Activated naive CD4-positive, alpha-beta T cell treated with anti-CD3 and anti-CD28 coated beads, Interleukin-2, amount 50 U/mL, for 72 hours (primary cell): ENCODE results near the gene GPR55. TPM values are rescaled to one million over a fixed set of nuclear protein-coding genes. Genes with fewer than 3 reads are reported as not detected.
"Not testable (repeated sequence)": the region's sequence is repeated elsewhere in the genome, so short reads cannot be mapped to it uniquely, and the experiment has no call there.

Experiments
- ATAC-seq, 2 donors: fragments of 150-1000 bp; cut with Tn5 transposase; 2 replicates each; pipeline ENCODE4 v1.10.0; 2021; ENCODE audit warnings: mild to moderate bottlenecking in 2 of 2, moderate library complexity in 2 of 2
- DNase-seq, 2 donors: peaks; one replicate each; pipeline ENCODE4 v3.0.0; 2021 to 2022; ENCODE audit warnings: low spot score in 2 of 2
- H3K27ac Mint-ChIP-seq, 2 donors: one replicate each; pipeline ENCODE4 v1.8.0; 2022; ENCODE audit warnings: mild to moderate bottlenecking in 2 of 2, mixed read lengths in 2 of 2
- H3K36me3 Mint-ChIP-seq, 2 donors: one replicate each; pipeline ENCODE4 v1.8.0; 2022; ENCODE audit warnings: mixed read lengths in 2 of 2
- H3K9me3 Mint-ChIP-seq, 2 donors: one replicate each; pipeline ENCODE4 v1.8.0; 2022; ENCODE audit warnings: mixed read lengths in 2 of 2
- total RNA-seq, 2 donors: library from RNA; stranded (reverse); gene quantifications; one replicate each; pipeline ENCODE4 v1.2.3, GENCODE V29; 2022

The GPR55 gene
- total RNA-seq, 2 donors from 2014 or later: 2.6 to 12.1 TPM

DNA sequence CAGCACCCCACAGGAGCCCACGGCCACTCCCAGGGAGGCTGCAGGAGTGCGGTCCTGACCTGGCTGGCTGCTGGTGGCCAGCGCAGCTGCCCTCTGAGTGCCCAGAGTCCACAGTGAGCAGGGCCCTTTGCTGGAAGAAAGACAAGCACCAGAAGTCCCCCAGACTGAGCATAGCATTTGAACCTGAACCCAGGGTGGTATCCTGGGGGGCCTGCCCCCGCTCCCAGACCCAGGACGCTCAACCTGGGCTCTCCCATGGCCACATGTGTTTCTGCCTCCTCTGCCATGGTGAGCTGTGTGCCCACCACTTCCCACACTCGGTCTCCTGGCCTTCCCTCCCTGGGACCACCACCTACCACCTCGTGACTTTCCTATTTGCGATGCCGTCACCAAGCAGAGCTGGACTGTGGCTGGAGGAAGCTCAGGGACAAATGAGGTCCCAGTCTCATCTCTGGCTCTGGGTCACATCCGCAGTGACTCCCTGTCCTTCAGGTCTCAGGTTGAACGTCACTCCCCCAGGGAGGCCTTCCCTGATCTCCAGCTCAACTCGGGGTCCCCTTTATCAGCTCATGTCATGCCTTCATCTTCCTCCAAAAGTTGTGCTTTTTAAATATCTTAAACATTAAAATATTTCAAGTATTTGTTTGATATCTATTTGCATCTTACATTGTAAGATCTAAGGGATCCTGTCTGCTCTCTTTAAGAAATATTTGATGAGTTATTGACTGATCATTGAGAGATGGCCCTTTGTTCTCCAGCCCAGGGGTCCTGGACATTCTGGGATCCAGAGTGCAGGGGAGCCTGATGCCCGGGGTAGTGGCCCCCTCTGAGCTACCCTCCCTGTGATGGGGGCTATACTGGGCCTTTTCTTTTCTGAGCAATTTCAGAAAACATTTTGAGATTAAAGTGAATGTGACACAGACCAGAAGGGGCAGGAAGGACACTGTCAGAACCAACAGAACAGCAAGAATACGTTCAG lies 16.4 kb upstream of the GPR55 start:
- H3K9me3 Mint-ChIP-seq: peaks cover 3 to 5% of the 10 kb centered on the region in 2 donors
- no peak for DNase-seq

GRCh38 chr2:230940471-230940815 lies 15.4 kb upstream of the GPR55 start:
- Mint-ChIP-seq H3K36me3 (peaks cover 8 to 18% of the 10 kb centered on the region in 2 donors), H3K9me3 (peaks cover 8 to 12% of the 10 kb centered on the region in 2 donors), H3K27ac (no peak overlapping the region)
- no peak for DNase-seq
- ATAC-seq: no peak

More for the DNA sequence above, 16.4 kb upstream of the GPR55 start:
- H3K27ac Mint-ChIP-seq: peak overlapping the region in 1 of 2 donors; percentile 92
- H3K36me3 Mint-ChIP-seq: peaks cover 0 to 7% of the 10 kb centered on the region in 2 donors
- no peak for ATAC-seq

DNA sequence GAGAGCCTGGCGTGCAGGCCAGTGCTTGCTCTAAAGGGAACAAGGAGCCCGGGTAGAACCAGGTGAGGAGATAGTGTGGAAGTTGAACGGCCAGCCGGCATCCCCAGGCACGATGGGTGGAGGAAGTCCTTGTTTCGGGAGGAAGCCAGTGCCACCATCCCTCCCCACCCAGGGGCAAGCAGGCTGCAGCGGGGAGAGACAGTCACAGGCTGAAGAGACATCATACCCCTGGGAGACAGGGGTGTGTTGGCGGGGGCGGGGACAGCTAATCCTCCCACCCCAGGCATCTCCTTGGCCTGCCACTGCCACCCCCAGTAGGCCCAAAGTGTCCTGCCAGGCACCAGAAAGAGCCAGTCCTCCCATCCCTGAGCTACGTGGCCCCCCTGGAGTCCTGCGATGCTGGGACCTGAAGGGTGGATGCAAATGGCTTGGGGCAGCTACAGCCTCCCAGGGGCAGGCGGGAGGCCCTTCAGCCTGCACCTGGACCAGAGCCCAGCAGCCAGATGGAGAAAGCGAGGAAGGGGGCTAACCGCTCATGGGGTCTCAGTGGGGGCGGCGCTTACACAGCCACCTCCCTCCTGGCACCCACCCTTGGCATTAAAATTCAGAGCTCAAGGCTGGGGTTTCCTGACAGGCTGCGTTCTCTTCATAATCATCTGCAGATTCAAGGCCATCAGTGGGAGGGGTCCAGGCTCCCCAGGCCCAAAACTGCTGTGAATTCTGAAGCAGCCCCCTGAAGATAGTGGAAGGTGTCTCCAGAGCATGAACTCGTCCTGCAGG lies 14.8 kb upstream of the GPR55 start:
- peaks cover 11 to 21% of the 10 kb centered on the region in 2 donors for H3K36me3 Mint-ChIP-seq
- ATAC-seq: no peak
- H3K27ac Mint-ChIP-seq: no peak overlapping the region
- H3K9me3 Mint-ChIP-seq: peaks cover 8 to 14% of the 10 kb centered on the region in 2 donors
- no peak for DNase-seq

DNA sequence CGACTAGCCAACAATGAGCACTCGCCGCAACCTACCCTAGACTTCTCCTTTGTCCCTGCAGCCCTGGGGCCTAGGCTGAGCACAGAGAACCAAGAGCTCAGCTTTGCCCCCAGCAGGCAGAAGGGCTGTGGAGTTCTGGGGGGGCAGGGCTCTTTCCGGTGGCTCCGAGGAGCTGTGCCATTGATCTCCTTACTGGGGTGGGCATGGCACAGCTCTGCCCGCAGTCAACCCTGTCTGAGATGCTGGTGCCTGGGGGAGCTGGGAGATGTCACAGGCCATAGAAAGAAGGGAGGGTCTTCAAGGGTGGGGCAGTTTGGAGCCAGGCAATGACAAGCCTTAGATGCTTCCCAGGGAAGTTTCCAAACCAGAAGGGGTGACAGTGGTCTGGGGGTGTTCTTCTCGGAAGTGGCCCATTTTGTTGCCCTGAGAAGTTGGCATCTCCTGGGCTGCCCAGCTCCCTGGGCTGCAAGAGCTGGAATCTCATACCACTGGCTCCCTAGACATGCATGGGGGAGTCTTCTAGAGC lies 14.1 kb upstream of the GPR55 start:
- Mint-ChIP-seq H3K36me3 (peaks cover 11 to 21% of the 10 kb centered on the region in 2 donors), H3K27ac (no peak overlapping the region), H3K9me3 (peaks cover 8 to 14% of the 10 kb centered on the region in 2 donors)
- DNase-seq (no peak), ATAC-seq (no peak)

DNA sequence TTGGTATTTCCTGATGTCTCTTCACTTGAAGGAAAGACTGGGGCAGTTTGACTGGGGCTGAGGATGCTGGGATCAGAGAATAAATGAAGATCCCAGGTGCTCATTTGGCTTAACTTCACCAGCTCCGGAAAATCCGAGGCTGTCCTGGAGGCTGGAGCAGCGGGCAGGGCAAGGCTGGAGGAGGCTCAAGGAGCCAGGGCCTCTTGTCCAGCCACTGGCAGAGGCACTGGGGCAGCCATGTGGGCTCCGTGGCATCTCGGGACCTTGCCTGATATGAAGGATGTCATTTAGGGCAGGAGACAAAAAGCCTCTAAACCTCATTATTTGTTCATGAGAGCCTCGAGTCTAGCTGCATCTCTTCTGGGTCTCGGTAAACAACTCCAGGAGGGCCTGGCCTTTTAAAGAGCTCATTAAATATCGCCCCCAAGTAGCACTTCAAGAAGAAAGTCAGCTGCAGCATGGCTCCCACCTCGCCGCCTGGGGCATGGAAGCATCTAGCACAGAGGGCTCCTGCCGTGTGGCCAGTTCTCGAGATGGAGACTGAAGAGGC lies 13.5 kb upstream of the GPR55 start:
- DNase-seq (no peak), ATAC-seq (no peak)
- Mint-ChIP-seq H3K36me3 (peaks cover 11 to 21% of the 10 kb centered on the region in 2 donors), H3K27ac (no peak overlapping the region), H3K9me3 (peaks cover 8 to 14% of the 10 kb centered on the region in 2 donors)

GRCh38 chr2:230938098-230938497 lies 13.1 kb upstream of the GPR55 start:
- ATAC-seq: no peak
- no peak for DNase-seq
- peaks cover 11 to 21% of the 10 kb centered on the region in 2 donors for H3K36me3 Mint-ChIP-seq
- peaks cover 8 to 14% of the 10 kb centered on the region in 2 donors for H3K9me3 Mint-ChIP-seq
- H3K27ac Mint-ChIP-seq: no peak overlapping the region

DNA sequence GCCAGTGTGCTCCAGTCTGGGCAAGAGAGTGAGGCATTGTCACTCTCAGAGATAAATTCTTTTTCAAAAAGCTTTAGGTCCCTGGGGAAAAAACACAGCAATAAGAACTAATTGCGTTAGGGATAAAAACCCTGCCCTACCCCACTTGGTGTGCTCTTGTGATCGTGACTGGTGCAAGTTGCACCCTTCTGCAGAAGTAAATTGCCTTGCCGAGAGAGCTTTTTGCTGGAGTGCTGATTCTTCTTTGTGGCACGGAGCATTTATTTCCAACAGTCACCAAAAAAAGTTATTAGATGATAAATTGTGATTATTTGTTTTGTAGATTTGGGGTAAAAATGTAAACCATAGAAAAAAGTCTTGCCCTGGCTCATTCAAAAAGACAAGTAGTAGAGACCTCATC lies 12.3 kb upstream of the GPR55 start:
- H3K9me3 Mint-ChIP-seq: peaks cover 8 to 14% of the 10 kb centered on the region in 2 donors
- H3K36me3 Mint-ChIP-seq: peaks cover 11 to 21% of the 10 kb centered on the region in 2 donors
- ATAC-seq: no peak
- no peak overlapping the region for H3K27ac Mint-ChIP-seq
- DNase-seq: no peak

DNA sequence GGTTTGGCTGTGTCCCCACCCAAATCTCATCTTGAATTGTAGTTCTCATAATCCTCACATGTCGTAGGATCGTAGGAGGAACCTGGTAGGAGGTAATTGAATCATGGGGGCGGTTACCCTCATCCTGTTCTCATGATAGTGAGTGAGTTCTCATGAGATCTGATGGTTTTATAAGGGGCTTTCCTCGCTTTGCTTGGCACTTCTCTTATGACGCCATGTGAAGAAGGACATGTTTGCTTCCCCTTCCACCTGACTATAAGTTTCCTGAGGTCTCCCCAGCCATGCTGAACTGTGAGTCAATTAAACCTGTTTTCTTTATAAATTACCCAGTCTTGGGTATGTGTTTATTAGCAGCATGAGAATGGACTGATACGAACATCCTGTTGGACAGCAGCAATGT lies 11.2 kb upstream of the GPR55 start:
- DNase-seq: not testable (repeated sequence)
- Mint-ChIP-seq H3K27ac (peak overlapping the region in 1 of 2 donors; percentile 17), H3K36me3 (peaks cover 11 to 21% of the 10 kb centered on the region in 2 donors), H3K9me3 (peaks cover 8 to 14% of the 10 kb centered on the region in 2 donors)
- ATAC-seq: peak in 1 of 2 donors; percentile 65

GRCh38 chr2:230935130-230935430 lies 10.0 kb upstream of the GPR55 start:
- Mint-ChIP-seq H3K36me3 (peaks cover 11 to 21% of the 10 kb centered on the region in 2 donors), H3K9me3 (peaks cover 8 to 14% of the 10 kb centered on the region in 2 donors), H3K27ac (no peak overlapping the region)
- DNase-seq: no peak
- no peak for ATAC-seq

GRCh38 chr2:230934231-230935129 lies 9.4 kb upstream of the GPR55 start:
- DNase-seq (no peak), ATAC-seq (no peak)
- Mint-ChIP-seq H3K27ac (no peak overlapping the region), H3K9me3 (peaks cover 8 to 14% of the 10 kb centered on the region in 2 donors), H3K36me3 (peaks cover 11 to 21% of the 10 kb centered on the region in 2 donors)

GRCh38 chr2:230933521-230934180 lies 8.6 kb upstream of the GPR55 start:
- Mint-ChIP-seq H3K27ac (no peak overlapping the region), H3K36me3 (peaks cover 11 to 21% of the 10 kb centered on the region in 2 donors)

GRCh38 chr2:230932556-230933511 lies 7.8 kb upstream of the GPR55 start:
- peak in 1 of 2 donors; percentile 52 for DNase-seq
- H3K27ac Mint-ChIP-seq: no peak overlapping the region

More at GRCh38 chr2:230933521-230934180, 8.6 kb upstream of the GPR55 start:
- ATAC-seq: no peak
- no peak for DNase-seq
- H3K9me3 Mint-ChIP-seq: peaks cover 8 to 14% of the 10 kb centered on the region in 2 donors

DNA sequence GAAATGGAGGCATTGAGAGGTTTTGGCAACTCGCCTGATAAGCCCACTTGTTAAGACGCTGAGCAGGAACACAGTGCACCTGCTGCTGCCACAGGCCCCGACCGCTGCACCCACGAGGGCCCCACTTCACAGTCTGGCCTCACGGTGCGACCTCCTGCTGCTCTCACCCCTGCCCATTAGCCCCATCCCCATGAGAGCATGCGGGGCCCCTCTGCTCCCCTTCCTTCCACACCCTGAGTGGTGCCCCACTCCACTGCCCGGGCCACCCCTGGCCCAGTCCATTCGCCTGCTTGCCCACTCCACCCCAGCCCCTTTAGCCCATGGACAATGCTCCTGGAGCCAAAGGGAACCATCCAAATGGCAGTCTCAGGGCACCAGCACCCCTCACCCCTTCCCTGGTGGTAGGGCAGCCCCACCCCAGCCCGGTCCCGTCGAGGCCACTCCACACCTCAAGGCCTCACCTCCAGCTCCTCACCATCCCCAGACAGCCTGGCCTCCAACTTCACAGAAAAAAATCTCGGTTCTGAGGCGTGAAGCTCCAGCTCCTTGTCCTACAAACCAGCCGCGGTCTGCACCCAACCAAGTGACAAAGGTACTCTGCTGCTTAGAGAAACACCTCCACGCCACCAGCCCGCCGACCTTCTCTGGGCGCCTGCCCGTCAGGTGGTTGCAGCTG lies 6.7 kb upstream of the GPR55 start:
- DNase-seq: peak in 1 of 2 donors; percentile 47
- Mint-ChIP-seq H3K36me3 (peaks cover 14 to 16% of the 10 kb centered on the region in 2 donors), H3K9me3 (peaks cover 5 to 9% of the 10 kb centered on the region in 2 donors), H3K27ac (peak overlapping the region in 1 of 2 donors; percentile 17)
- no peak for ATAC-seq

More at GRCh38 chr2:230932556-230933511, 7.8 kb upstream of the GPR55 start:
- peaks cover 11 to 20% of the 10 kb centered on the region in 2 donors for H3K36me3 Mint-ChIP-seq
- ATAC-seq: no peak
- H3K9me3 Mint-ChIP-seq: peaks cover 8 to 14% of the 10 kb centered on the region in 2 donors
